HepG2 (cell line): ENCODE measurements around the gene KIAA1328.

ENCODE experiments used
- HOXA3 ChIP-seq: sonication (generic); formaldehyde crosslinking; IDR thresholded peaks from 2 replicates; pipeline ENCODE4 v1.5.0; 2020; ENCODE audit warnings: missing genetic modification reagents
- MXI1 ChIP-seq: IDR thresholded peaks from 3 replicates; pipeline ENCODE4 v1.6.1; 2012; ENCODE audit warnings: low read depth, low read length, inconsistent platforms, borderline replicate concordance
- ZMAT3 ChIP-seq: sonication (generic); formaldehyde crosslinking; conservative IDR thresholded peaks from 2 replicates; pipeline ENCODE4 v1.7.0; 2021; ENCODE audit warnings: missing genetic modification reagents
- TF ChIP-seq, protein P1 (sequence below): sonication (generic); formaldehyde crosslinking; IDR thresholded peaks from 2 replicates; pipeline ENCODE4 v1.5.0; 2020; ENCODE audit warnings: mild to moderate bottlenecking, missing genetic modification reagents, moderate library complexity

DNA sequence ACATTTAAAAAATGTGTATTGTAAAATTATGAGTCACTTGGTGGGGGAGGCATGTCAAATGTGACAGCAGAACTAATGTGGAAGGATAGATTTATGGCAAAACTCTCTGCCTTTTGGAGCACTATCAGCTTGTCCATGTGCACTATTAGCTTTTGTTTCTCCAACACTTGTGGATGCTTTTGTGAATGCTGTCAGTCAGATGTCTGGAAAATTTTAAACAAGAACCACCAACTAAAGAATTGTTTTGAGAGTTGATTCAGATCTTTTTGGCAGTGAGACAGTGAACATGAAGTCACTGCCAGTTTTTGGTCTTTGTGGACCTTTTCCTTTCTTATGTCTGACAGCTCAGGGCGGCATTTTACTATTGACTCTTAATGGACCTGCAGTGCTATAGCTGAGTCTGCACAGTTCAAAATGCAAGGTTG is 72.4 kb downstream of the KIAA1328 start:
- TF ChIP-seq MXI1 = no peak
- no peak for TF ChIP-seq ZMAT3
- no peak for TF ChIP-seq HOXA3 (CRISPR knock-in tag)
- TF ChIP-seq, protein P1, sequence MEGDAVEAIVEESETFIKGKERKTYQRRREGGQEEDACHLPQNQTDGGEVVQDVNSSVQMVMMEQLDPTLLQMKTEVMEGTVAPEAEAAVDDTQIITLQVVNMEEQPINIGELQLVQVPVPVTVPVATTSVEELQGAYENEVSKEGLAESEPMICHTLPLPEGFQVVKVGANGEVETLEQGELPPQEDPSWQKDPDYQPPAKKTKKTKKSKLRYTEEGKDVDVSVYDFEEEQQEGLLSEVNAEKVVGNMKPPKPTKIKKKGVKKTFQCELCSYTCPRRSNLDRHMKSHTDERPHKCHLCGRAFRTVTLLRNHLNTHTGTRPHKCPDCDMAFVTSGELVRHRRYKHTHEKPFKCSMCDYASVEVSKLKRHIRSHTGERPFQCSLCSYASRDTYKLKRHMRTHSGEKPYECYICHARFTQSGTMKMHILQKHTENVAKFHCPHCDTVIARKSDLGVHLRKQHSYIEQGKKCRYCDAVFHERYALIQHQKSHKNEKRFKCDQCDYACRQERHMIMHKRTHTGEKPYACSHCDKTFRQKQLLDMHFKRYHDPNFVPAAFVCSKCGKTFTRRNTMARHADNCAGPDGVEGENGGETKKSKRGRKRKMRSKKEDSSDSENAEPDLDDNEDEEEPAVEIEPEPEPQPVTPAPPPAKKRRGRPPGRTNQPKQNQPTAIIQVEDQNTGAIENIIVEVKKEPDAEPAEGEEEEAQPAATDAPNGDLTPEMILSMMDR = no peak
